Sigmoid colon (tissue), 7 donors: ENCODE data around the gene IGLL1. TPM values are rescaled to one million over a fixed set of nuclear protein-coding genes. Genes with fewer than 3 reads are reported as not detected.

Experiments
- DNase-seq: peaks from one replicate; pipeline ENCODE4 v3.0.0-alpha.2; 2019
- H3K27ac ChIP-seq, 4 donors: fragments of 200-600 bp; sonication (generic); one replicate each; pipeline ENCODE4 v1.5.1; 2016 to 2019; ENCODE audit warnings: mild to moderate bottlenecking in 1 of 4
- H3K27me3 ChIP-seq, 3 donors: fragments of 200-600 bp; sonication (generic); one replicate each; pipeline ENCODE4 v1.5.1; 2019; ENCODE audit warnings: mild to moderate bottlenecking in 1 of 3
- H3K36me3 ChIP-seq, 4 donors: fragments of 200-600 bp; sonication (generic); one replicate each; pipeline ENCODE4 v1.5.1; 2016 to 2019
- H3K4me1 ChIP-seq, 4 donors: fragments of 200-600 bp; sonication (generic); one replicate each; pipeline ENCODE4 v1.5.1; 2017 to 2019
- H3K4me3 ChIP-seq, 4 donors: fragments of 200-600 bp; sonication (generic); one replicate each; pipeline ENCODE4 v1.5.1; 2017 to 2019; ENCODE audit warnings: mild to moderate bottlenecking in 2 of 4, moderate library complexity in 1 of 4
- H3K9me3 ChIP-seq, 4 donors: fragments of 200-600 bp in 3 of 4; sonication (generic) in 3 of 4; one replicate each; pipeline versions ENCODE4 v1.5.1 to v1.6.1; 2013 to 2019
- CTCF ChIP-seq, 4 experiments: fragments of 450-650 bp in 3 of 4; fragments of 200-600 bp in 1 of 4; IDR thresholded peaks; one replicate each; pipeline ENCODE4 v1.5.1; 2016 to 2019; ENCODE audit warnings: antibody characterized with exemption in 4 of 4, mild to moderate bottlenecking in 3 of 4, moderate library complexity in 2 of 4
- EP300 ChIP-seq, 4 donors: sonication (generic); formaldehyde crosslinking; IDR thresholded peaks; one replicate each; pipeline ENCODE4 v1.6.1; 2017; ENCODE audit warnings: antibody characterized with exemption in 4 of 4
- POLR2A ChIP-seq, 2 donors: fragments of 450-650 bp; IDR thresholded peaks; one replicate each; pipeline ENCODE4 v1.6.1; 2016; ENCODE audit warnings: antibody characterized with exemption in 2 of 2, mild to moderate bottlenecking in 2 of 2, moderate library complexity in 2 of 2
- POLR2AphosphoS5 ChIP-seq, 4 donors: sonication (generic); formaldehyde crosslinking; IDR thresholded peaks; one replicate each; pipeline ENCODE4 v1.6.1; 2017; ENCODE audit warnings: antibody characterized with exemption in 4 of 4
- WGBS, 2 donors: extraction: QIAGEN DNeasy Blood & Tissue Kit; methylation state at CpG; one replicate each; pipeline ENCODE4 v1.1.7; 2013; 5-methylcytosine and 5-hydroxymethylcytosine counted together
- intact Hi-C: fragments of 100-400 bp; cut with DNase I; formaldehyde crosslinking; loops from one replicate; pipeline ENCODE4 v1.15.1; 2023
- polyA plus RNA-seq, 3 donors: library from polyadenylated mRNA; stranded (reverse); fragments of 200-250 nt; gene quantifications; one replicate each; pipeline ENCODE4 v1.2.3, GENCODE V29; 2013
- total RNA-seq, 4 donors: library from RNA; depleted of rRNA; stranded (reverse); fragments of >200 nt; gene quantifications; one replicate each; pipeline ENCODE4 v1.1.0, GENCODE V29; 2016
- donor health status: healthy with polysubstance abuse.
- donor health status: Bipolar disorder and iron deficiency.
- donor health status: healthy.

The IGLL1 gene
- total and polyA plus RNA-seq, 7 donors, result not detected

- 91 to 93% methylated on average over 7 of the region's 7 CpGs for WGBS, 2 donors
- H3K27ac ChIP-seq, result no peak overlapping the region
- no peak for TF ChIP-seq EP300 (IDR thresholded peaks at IDR 0.05)
- no peak for TF ChIP-seq POLR2A (IDR thresholded peaks at IDR 0.05)
- TF ChIP-seq CTCF (IDR thresholded peaks at IDR 0.05), result no peak
- no peak for TF ChIP-seq POLR2AphosphoS5 (IDR thresholded peaks at IDR 0.05)
- intact Hi-C loops, result loop anchor here (2.0 kb wide), 1 partner anchor 277 kb away; no protein-coding TSS in a partner anchor
- no peaks in the 10 kb centered on the region for H3K27me3 ChIP-seq
- no peak for DNase-seq
- no peaks in the 10 kb centered on the region for H3K36me3 ChIP-seq
- H3K4me3 ChIP-seq, result no peak overlapping the region
- H3K4me1 ChIP-seq, result no peaks in the 10 kb centered on the region
- H3K9me3 ChIP-seq, result no peaks in the 10 kb centered on the region
Observed at GRCh38 chr22:23591846-23592245, 11.8 kb upstream of the IGLL1 start.

GRCh38 chr22:23591201-23591791, 11.2 kb upstream of the IGLL1 start:
- DNase-seq, result peak; percentile 72
- Histone ChIP-seq H3K27ac (no peak overlapping the region), H3K4me1 (no peaks in the 10 kb centered on the region), H3K4me3 (no peak overlapping the region), H3K9me3 (no peaks in the 10 kb centered on the region), H3K36me3 (no peaks in the 10 kb centered on the region), H3K27me3 (no peaks in the 10 kb centered on the region)
- TF ChIP-seq POLR2AphosphoS5 (IDR thresholded peaks at IDR 0.05) (no peak), CTCF (IDR thresholded peaks at IDR 0.05) (peak in 3 of 4 experiments; percentile 53 to 74 (median 63)), POLR2A (IDR thresholded peaks at IDR 0.05) (no peak)
- WGBS, 2 donors, result 47 to 52% methylated on average over 11 of the region's 11 CpGs
- intact Hi-C loops, result loop anchor here (2.0 kb wide), 1 partner anchor 276 kb away; no protein-coding TSS in a partner anchor

- H3K9me3 ChIP-seq, result no peaks in the 10 kb centered on the region
- no peak for TF ChIP-seq CTCF (IDR thresholded peaks at IDR 0.05)
- TF ChIP-seq EP300 (IDR thresholded peaks at IDR 0.05), result no peak
- no peak for TF ChIP-seq POLR2A (IDR thresholded peaks at IDR 0.05)
- TF ChIP-seq POLR2AphosphoS5 (IDR thresholded peaks at IDR 0.05), result no peak
- no peak overlapping the region for H3K27ac ChIP-seq
- no peaks in the 10 kb centered on the region for H3K36me3 ChIP-seq
- no peak for DNase-seq
- no peak overlapping the region for H3K4me3 ChIP-seq
- no peaks in the 10 kb centered on the region for H3K27me3 ChIP-seq
- 51 to 73% methylated on average over 6 of the region's 6 CpGs for WGBS, 2 donors
- intact Hi-C loops, result no loop called here
- H3K4me1 ChIP-seq, result no peaks in the 10 kb centered on the region
Observed at GRCh38 chr22:23583836-23584235, 3.7 kb upstream of the IGLL1 start.

GRCh38 chr22:23583153-23583552, 3.1 kb upstream of the IGLL1 start:
- TF ChIP-seq CTCF (IDR thresholded peaks at IDR 0.05), result no peak
- TF ChIP-seq POLR2A (IDR thresholded peaks at IDR 0.05), result no peak
- TF ChIP-seq POLR2AphosphoS5 (IDR thresholded peaks at IDR 0.05), result no peak
- no peak for TF ChIP-seq EP300 (IDR thresholded peaks at IDR 0.05)
- Histone ChIP-seq H3K27me3 (no peaks in the 10 kb centered on the region), H3K4me3 (no peak overlapping the region), H3K27ac (no peak overlapping the region), H3K36me3 (no peaks in the 10 kb centered on the region), H3K9me3 (no peaks in the 10 kb centered on the region), H3K4me1 (no peaks in the 10 kb centered on the region)
- no peak for DNase-seq
- 61 to 65% methylated on average over 7 of the region's 7 CpGs for whole genome bisulfite sequencing, 2 donors
- intact Hi-C loops, result no loop called here

GRCh38 chr22:23581260-23581650, 1.2 kb upstream of the IGLL1 start:
- 57 to 84% methylated on average over 8 of the region's 8 CpGs for WGBS, 2 donors
- Histone ChIP-seq H3K9me3 (no peaks in the 10 kb centered on the region), H3K27ac (no peak overlapping the region), H3K4me1 (no peaks in the 10 kb centered on the region), H3K36me3 (no peaks in the 10 kb centered on the region), H3K27me3 (no peaks in the 10 kb centered on the region), H3K4me3 (no peak overlapping the region)
- TF ChIP-seq EP300 (IDR thresholded peaks at IDR 0.05), result no peak
- TF ChIP-seq POLR2AphosphoS5 (IDR thresholded peaks at IDR 0.05), result no peak
- TF ChIP-seq POLR2A (IDR thresholded peaks at IDR 0.05), result no peak
- TF ChIP-seq CTCF (IDR thresholded peaks at IDR 0.05), result no peak
- DNase-seq, result no peak
- intact Hi-C loops, result no loop called here
